T-helper 22 cell (primary cell): ENCODE measurements around the gene NARF.
A peak's percentile ranks its signal among the peaks of the same experiment; 100 is the strongest.
"Not testable (repeated sequence)": the region's sequence is repeated elsewhere in the genome, so short reads cannot be mapped to it uniquely, and the experiment has no call there.

Experiments
- DNase-seq: peaks from one replicate; pipeline ENCODE4 v3.0.0-alpha.2; 2020; ENCODE audit warnings: low read depth

NARF gene

GRCh38 chr17:82503094-82503727, 44.7 kb downstream of the NARF start:
- DNase-seq: no peak

- no peak for DNase-seq
These were observed 45.3 kb downstream of the NARF start for GRCh38 chr17:82503728-82504308.

GRCh38 chr17:82505296-82505695, 46.8 kb downstream of the NARF start:
- no peak for DNase-seq

GRCh38 chr17:82506402-82506801, 47.9 kb downstream of the NARF start:
- not testable (repeated sequence) for DNase-seq

- DNase-seq: no peak
These were observed 49.2 kb downstream of the NARF start for GRCh38 chr17:82507631-82508175.

GRCh38 chr17:82511642-82512041, 53.1 kb downstream of the NARF start:
- not testable (repeated sequence) for DNase-seq

GRCh38 chr17:82513864-82514263, 55.3 kb downstream of the NARF start:
- not testable (repeated sequence) for DNase-seq

- DNase-seq: no peak
These were observed 58.8 kb downstream of the NARF start for GRCh38 chr17:82517230-82517865.

GRCh38 chr17:82518826-82519810, 60.6 kb downstream of the NARF start, which contains the start of gene FOXK2:
FOXK2 (plus strand) TSS chr17:82519732; CDS start chr17:82519889, 157 bp downstream.
- DNase-seq: peak; percentile 91

- peak; percentile 13 for DNase-seq
These were observed 61.7 kb downstream of the NARF start for GRCh38 chr17:82519971-82520903.

- DNase-seq: no peak
These were observed 66.0 kb downstream of the NARF start for GRCh38 chr17:82524540-82524939.

- DNase-seq: no peak
These were observed 67.2 kb downstream of the NARF start for GRCh38 chr17:82525712-82526111.

GRCh38 chr17:82527898-82528297, 69.4 kb downstream of the NARF start:
- DNase-seq: no peak

GRCh38 chr17:82528484-82529265, 70.1 kb downstream of the NARF start:
- no peak for DNase-seq

- DNase-seq: no peak
These were observed 71.4 kb downstream of the NARF start for GRCh38 chr17:82529914-82530300.

- DNase-seq: no peak
These were observed 72.9 kb downstream of the NARF start for GRCh38 chr17:82531431-82531881.

GRCh38 chr17:82534401-82534812, 75.9 kb downstream of the NARF start:
- DNase-seq: no peak

- no peak for DNase-seq
These were observed 78.1 kb downstream of the NARF start for GRCh38 chr17:82536512-82537201.

GRCh38 chr17:82537228-82537627, 78.7 kb downstream of the NARF start:
- DNase-seq: not testable (repeated sequence)
